PC-3 (cell line): ENCODE measurements around the gene DMD.

ENCODE experiments used
- CTCF ChIP-seq: fragments of 300-600 bp; sonication (generic); conservative IDR thresholded peaks from 2 replicates; pipeline ENCODE4 v1.5.1; 2017; ENCODE audit warnings: antibody characterized with exemption, low read depth, mild to moderate bottlenecking, low read length
- EZH2 ChIP-seq: fragments of 300-600 bp; sonication (generic); IDR thresholded peaks from one replicate; pipeline ENCODE4 v1.6.1; 2017; ENCODE audit warnings: antibody characterized with exemption, mild to moderate bottlenecking, low read length; ENCODE audit not compliant: unreplicated experiment

- TF ChIP-seq CTCF (no peak), EZH2 (no peak)
Observed at GRCh38 chrX:31166416-31166815, 2044.9 kb downstream of the DMD start.
